NOMO-1 treated with DMSO at 0.1 percent for 48 hours (cell line): Measurements from ENCODE around the gene TEKT3.

Experiments used
- DNase-seq: peaks from one replicate; lab custom pipeline; 2025; ENCODE audit not compliant: unreplicated experiment; lab: John Stamatoyannopoulos, UW

TEKT3 gene

DNA sequence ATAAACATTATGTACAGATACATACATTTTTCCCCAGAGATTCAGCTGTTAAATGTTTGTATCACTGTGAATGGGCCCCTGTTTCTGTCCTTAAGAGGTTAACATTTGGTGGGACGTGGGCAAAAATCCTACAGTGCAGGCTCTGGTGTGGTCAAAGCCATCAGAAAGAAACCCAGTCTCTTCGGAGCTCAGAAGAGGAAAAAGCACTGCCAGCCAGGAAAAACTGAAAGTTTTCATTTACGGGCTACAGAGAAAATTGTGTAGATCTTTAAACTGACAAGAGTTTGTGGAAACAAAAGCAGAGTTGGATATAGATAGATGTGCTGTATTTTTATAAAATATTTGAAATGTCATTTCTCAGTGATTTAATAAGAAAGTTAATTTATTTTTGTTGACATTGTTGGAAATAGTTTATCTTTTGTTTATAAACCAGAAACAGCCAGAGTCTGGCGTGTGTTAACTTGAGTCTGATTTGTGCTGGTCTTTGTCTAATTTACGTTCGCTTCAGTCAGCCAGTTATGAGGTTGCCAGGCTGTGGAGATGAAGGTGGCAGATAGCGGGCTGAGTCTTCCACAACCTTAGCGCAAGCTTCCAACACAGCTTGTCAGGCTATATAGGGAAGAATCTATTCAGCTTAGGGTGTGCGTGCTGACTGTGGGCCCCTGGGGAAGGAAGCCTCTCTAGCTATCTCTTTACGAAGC is 9.5 kb upstream of the TEKT3 start:
- DNase-seq = no peak

DNA sequence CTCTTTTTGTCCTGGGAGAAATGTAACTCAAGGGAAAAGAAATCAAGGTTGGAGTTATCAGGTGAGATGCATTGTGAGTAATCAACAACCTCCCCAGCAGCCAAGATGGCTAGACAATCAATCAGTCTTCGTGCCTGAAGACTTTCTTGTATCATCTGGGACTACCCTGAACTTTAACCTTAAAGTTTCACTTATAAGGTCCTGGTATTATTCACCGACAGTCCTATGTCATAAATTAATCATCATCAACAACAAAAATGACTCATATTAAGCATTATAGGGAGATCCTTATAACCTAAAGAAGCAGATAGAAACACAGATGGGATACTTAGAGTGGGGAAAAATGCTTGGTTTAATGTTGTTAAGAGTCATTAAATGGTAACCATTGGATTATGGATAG is 7.7 kb upstream of the TEKT3 start:
- no peak for DNase-seq

DNA sequence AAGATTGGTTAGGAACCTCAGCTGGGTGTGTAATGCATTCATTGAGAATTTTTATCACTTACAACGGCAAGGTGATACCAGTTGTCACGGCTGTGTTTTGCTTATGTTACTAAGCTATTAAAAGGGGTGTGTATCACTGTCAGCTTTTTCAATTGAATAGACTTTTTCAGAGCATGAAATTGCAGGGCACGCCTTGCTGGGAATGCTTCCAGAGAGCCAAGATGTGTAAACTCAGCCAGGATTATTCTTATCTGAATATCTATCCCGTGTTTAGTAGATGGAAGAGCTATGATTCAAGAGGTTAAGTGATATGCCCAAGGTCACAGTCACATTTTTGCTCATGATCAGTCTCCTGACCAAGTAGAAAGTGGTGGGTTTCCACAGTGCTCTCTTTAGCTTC is 6.6 kb upstream of the TEKT3 start:
- no peak for DNase-seq

DNA sequence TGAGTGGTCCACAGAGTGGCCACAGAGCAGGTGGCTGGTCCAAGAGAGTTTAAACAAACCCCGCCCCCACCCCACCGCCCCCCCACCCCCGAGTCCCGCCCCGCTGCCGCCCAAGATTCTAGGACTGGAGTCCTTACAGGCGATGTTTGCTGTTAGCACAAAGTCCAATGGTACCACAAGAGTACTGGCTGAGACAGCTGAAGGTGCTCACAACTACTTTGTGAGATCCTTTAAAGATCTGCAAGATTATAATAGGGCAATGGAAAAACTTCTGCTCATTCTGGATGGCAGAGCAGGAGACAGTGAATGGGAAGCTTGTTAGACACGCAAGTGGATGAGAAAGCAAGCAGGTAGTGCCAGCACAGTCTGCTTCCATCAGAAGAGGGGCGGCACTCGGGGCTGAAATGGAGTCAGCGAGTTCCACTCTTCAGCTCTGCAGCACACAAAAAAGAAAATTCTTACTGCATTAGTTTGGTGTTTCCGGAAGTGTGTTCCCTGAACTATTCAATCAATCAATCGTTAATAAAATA is 4.7 kb upstream of the TEKT3 start:
- DNase-seq = no peak

DNA sequence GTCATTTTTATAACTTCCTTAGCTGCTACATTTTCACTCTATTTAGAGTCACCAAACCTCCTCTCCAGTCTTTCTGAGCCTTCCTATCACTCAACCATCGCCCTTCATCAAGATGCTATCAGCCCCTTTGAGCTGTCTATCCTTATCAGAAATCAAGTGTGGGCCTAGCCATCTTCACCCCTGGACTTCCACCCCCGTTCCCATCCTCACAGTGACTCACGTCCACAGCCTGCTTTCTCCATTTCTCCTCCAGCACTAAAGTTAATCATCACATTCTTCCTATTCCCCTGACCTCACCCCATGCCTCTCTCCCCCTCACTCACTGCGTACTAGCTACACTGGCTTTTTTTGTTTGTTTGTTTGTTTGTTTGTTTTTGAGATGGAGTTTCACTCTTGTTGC is 2.4 kb upstream of the TEKT3 start:
- DNase-seq = no peak

DNA sequence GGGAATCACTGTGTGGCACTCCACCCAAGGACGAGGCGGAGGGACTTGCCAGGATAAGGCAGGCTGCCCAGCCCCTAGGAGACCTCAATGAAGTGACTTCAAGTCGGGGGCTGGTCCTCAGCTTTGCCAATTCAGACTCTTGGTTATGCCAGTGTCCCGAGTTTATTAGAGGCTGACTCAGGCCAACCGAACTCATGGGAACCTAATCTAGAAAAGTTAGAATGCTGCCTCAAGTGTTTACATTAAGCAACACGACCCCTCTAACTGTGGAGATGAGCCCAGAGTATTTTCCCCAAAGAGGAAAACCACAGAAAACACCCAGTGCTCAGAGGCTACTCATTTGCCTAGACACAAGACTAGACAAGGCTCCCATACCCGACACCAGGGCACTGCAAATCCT is 1.1 kb upstream of the TEKT3 start:
- DNase-seq = no peak

DNA sequence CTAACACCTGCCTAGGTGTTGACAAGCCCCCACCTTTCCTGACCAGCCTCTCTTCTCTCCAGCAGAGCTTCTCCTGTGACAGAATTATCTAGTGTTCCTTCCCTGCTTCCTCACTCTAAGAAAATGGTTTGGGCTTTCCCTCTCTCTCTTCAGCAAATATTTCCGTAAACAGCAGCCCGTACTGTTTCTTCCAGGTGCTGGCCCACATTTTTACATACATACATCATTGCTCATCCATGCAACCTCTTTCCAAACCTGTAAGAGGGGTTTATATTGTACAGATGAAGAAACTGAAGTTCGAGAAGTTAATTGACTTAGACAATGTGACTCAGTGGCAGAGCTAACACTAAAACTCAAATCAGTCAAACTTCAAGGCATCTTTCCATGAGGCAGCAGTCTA is 569 bp upstream of the TEKT3 start:
- DNase-seq = no peak

DNA sequence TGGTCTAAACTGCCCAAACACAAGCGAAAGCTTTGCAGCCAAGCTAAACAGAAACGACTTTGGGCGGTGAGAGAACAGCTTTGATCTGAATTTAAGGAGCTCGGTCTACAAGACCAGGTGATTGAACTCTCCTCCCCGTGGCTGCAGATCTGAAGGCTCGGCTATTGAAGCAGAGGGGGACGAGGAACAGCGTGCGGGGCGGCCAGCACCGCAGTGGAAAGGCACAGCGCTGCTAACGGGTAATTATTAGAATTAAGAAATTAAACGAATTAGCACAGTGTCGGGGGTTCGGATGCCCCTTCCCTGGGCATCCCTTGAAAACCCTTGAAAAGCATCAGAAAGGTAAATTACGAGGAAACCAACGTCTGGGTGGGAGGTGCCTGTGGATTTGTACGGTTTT is 431 bp downstream of the TEKT3 start:
- no peak for DNase-seq

DNA sequence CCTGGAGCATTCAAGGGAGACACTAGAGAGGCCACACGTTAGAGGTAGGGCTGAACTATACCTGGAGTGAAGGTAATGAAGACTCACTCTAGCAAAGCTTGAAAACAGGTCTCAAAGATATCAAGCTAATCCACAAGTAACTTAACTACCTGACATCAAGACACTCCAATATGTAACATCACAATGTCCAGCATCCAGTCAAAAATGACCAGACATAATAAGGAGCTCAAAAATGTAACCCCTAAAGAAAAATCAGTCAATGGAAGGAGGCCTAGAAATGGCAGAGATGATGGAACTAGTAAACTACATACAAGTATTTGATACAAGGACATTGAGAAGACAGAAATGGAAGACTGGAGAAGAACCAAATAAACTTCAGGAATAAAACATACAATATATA is 6.0 kb downstream of the TEKT3 start:
- no peak for DNase-seq

DNA sequence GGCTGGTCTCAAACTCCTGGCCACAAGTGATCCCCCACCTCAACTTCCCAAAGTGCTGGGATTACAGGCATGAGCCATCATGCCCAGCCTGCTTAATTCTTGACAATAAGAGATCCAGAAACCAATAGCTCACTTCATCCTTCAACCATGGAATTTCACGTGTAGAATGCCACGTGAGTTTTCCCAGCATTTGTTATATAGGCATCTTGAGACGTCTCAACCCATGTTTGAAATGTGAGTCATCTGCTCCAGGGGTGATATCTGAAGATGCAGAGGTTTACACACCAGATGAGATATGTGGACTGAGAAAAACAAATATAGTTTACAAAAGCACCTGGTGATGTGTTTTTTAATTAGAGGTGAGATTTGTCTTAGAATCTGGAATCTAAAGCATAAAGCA is 7.1 kb downstream of the TEKT3 start:
- DNase-seq = no peak

DNA sequence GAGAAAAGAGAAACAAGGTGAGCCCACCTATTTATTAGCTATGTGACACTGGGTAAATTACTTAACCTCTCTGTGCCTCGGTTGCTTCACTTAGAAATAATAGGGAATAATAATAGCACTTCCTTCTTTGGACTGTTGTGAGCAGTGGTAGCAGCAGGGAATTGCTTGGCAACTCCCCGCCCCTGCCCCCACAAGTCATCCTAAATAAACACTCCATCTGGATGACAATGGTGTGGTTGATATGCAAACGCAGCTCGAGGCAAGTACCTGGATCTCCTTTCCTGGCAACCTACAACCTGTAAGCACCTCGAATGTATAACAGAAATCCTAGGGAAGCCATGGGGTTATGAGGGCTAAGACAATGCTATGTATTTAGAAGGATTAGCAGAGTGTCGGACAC is 9.1 kb downstream of the TEKT3 start:
- no peak for DNase-seq

DNA sequence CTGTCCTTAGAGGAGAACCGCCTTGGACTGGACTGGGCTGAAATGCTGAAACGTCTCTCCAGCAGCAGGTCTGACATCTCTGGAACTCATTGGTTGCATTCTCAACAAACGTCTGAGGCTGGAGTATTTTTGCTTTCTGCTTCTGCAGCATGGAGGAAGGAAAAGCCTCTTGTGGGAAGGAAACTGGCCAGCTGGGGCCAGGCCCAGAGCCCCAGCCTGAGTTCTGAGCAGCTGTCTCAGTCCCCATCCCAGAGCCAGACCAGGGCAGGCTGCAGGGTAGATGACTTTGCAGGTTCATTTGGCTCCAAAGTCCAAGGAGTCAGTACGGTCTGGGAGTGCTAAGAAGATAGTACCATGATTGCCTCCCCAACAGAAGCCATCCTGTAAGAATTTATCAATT is 18.3 kb downstream of the TEKT3 start:
- no peak for DNase-seq

DNA sequence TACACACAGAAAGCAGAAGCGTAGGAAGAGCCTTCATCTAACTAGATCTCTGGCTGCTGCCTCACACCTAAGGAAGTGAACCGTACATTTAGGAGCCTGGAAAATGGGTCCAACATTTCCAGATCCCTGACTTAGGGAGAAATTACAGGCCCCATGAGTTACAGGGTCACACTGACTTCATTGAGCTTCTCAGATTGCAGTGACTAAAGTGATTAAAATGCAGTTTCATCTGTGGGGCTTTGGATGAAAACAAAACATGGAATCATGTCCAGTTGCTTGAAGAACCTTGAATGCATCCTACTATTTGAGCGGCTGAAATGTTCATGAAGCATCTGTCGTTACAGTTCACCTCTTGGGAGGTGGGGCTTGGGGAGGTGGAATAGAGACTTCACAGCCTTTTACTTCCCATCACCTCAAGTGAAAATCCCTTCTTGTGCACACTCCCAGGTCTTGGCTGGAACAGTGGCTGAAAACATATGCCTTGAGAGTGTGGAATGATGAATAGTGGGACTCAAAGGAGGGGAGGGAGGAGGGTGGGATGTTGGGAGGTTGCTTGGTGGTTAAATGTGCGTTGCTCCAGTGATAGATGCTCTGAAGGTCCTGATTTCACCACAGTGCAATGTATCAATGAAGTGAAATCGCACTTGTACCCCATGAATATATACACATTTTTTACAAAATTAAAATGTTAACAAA is 19.7 kb downstream of the TEKT3 start:
- no peak for DNase-seq

DNA sequence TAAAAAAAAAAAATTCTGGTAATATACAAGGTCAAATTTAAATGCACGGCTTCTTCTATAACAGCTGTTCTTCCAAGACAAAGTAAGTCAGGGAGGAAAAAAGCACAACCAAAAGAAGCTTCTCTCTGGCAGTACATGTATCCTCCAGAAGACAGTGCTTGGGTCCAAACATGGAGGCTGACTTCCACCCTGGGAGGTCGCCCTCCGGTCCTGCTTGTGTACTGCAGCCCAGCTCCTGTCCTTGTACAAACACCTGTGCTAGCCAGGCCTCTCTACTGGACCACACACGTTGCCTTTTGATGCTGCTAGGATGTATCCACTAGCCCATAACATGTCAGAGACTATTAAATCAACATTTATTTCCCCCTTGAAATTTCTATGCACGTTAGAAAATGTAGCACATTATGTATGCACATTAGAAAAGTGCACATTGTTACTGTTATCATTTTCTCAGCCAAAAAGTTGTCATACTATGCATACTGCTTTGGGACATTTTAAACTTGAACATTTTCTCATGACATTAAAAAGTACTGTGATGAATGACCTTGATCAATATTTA is 21.9 kb downstream of the TEKT3 start:
- no peak for DNase-seq

DNA sequence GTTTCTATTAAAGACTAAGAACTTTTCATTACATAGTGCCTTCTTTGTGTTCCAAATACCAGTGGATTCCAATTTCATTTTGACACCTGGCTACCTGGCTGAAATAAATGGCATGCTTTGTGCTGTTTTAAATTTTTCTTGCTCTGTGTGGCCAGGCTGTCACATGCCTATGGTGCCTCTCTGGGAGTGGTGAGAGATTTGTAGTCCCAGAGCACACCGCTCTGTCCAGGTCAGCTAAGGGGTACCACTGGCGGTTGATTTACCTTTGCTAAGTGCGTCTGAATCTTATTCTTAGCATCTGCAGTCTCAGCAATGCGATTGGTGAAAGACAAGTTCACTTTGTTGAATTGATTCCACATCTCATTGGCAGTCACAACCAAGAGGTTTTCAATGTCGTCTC is 29.4 kb downstream of the TEKT3 start:
- DNase-seq = no peak

DNA sequence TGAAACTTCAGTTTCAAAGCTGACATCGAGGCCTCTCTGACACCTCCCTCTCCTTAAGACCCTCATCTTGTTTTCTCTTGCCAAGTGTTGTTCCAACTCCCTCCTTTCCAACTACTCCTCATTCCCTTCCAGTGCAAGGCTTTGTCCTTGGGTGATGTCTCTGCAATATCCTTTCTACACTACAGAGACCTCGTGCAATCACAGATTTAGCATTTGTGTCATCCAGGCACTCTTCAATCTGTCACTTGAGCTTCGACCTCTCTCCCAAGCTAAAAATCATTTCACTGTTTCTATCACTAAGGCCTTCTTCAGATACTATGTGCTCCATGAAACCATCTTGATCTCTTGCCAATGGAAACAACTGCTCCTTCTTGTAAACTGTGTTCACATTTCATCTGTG is 31.6 kb downstream of the TEKT3 start:
- DNase-seq = no peak

DNA sequence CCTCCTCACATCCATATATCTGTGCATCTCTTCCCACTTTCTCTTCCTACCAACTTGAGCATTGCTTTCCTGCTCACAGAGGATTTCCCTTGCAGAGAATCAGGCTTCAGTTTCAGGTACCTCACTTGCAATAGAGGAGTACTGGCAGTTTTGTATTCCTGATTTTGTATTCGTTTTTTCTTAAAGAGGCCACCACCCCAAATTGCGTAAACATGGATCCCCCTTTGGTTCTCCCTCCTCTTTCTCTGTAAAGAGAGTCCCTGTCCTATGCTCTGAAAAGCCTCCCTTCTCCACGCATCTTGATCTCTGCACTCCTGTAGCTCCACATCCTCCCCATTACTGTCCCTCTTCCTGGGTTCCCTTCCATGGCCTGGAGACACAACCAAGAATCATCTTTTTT is 32.2 kb downstream of the TEKT3 start:
- DNase-seq = no peak

DNA sequence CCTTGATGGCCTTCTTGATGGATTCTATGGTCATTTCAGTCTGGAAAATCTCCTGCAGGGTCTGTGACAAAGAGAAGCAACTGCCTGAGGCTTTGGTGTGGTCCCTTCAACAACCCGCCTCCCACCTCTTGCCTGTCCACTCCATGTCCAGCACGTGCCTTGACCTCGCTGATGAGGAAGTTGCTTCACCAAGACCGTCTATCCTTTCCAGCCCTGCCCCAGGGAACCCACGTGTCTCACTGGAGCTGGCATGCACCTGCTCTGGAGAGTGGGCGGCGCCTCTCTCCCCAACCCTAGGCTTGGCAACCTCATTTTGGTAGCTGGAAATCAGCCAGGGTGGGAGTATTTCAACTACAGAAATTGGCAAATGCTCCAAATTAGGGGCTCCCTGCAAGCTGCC is 32.6 kb downstream of the TEKT3 start:
- DNase-seq = no peak

DNA sequence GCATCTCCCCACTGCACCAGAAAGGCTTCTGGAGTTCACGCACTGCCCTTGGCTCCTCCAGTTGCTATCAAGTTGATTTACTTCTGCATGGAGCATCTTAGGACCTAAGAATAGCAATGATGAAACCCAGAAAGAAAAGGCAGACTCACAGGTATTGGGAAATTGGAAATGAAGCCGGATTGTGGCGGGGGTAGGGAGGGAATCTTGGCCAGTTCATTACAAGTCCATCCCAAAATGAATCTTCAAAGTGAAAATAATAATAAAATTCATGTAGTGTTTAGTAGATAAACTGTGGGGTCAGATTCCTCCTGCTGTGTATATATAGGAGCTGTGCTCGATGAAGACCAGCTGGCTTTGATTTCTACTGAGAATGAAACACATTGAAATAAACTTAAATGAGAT is 33.7 kb downstream of the TEKT3 start:
- no peak for DNase-seq

DNA sequence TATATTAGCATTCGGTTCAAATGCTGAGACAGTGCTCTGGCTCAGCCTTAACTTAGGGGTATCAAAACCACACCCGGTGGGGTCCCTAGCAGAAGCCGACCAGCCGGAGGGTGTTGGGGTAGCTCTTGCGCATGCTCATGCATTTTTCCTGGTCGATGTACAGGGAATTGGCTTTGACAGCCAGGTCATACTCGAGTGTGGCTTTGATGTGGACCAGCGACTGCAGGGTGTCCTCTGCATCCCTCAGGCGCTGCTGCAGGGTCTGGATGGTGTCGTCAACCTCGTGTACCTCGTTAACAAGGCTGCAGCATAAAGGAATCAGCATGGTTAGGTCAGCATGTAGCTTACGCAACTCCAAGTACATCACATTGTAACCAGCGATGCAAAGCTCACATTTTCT is 37.5 kb downstream of the TEKT3 start:
- no peak for DNase-seq

DNA sequence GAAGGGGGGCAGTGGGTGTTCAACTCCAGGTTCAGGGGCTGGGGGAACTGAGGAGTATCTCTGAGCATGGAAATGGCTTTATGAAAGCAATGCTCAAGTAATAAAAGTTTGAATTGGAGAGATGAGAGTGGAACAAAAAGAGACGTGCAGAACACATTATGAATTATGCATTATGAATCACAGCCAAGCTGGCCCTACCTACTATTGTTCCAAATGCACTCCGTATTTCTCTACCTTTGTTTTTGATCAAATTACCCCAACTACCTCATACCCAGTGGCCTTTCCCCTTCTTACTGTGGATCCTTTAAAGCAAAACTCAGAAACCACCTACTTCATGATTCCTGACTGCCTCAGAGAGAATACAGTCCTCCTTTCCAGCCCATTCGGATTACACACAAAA is 38.1 kb downstream of the TEKT3 start:
- DNase-seq = no peak

DNA sequence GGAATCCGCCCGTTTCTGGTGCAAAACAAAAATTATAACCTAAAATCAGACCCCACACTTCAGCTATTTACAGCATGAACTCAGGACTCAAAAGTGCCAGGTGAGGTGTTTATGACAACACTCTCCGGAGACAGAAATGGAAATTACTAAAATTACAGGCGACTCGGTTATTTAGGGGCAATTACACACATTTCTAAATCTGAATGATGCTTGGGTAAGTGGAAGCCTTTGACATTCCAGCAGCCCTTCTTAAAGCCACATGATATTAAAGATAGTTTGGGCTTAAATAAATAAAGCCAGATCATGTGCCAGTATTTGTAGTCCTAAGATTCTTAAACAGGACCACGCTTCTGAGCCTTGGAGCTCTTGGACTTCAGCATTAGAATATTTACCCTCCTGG is 39.6 kb downstream of the TEKT3 start:
- DNase-seq = no peak

DNA sequence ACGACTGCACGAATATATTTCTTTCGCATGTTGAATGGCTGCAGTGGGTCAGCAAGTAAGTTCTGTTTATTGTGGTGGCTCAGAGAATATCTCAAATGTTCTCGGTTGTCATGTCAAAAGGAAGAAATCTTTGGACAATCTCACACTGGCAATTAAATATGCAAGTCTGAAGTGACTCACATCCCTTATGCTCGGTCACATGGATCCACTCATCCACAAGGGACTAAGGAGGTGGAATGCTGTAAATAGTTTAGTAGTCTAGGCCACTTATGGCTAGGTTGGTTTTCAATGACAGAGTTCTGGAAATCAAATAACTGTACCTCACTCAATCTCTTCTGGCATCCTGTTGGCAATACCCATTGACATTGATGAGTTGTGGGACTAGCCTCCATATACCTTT is 43.2 kb downstream of the TEKT3 start:
- no peak for DNase-seq
